Muscle of arm (tissue), 12 donors: ENCODE data around the gene TCAIM. TPM values are rescaled to one million over a fixed set of nuclear protein-coding genes. Genes with fewer than 3 reads are reported as not detected.
"Not testable (repeated sequence)": the region's sequence is repeated elsewhere in the genome, so short reads cannot be mapped to it uniquely, and the experiment has no call there.

Source experiments
- DNase-seq: peaks from one replicate; pipeline ENCODE4 v3.0.0-alpha.2; 2013
- polyA plus RNA-seq, 12 donors: library from polyadenylated mRNA; unstranded; fragments of 120-200 nt; gene quantifications; one replicate each; pipeline ENCODE4 v1.2.1, GENCODE V29; 2013; ENCODE audit not compliant: insufficient read length in 12 of 12

The TCAIM gene
- polyA plus RNA-seq, 12 donors = 23.8 to 51.5 (median 26.0) TPM; not detected in 1

GRCh38 chr3:44414517-44415090 is 76.0 kb downstream of the TCAIM start:
- DNase-seq = no peak

- DNase-seq = no peak
These were observed 76.9 kb downstream of the TCAIM start for GRCh38 chr3:44415421-44415820.

- no peak for DNase-seq
These were observed 77.8 kb downstream of the TCAIM start for GRCh38 chr3:44416031-44417030.

- not testable (repeated sequence) for DNase-seq
These were observed 79.6 kb downstream of the TCAIM start for GRCh38 chr3:44418118-44418517.

- no peak for DNase-seq
These were observed 80.0 kb downstream of the TCAIM start for GRCh38 chr3:44418549-44418948.

GRCh38 chr3:44419116-44419922 is 80.8 kb downstream of the TCAIM start:
- DNase-seq = no peak

GRCh38 chr3:44419923-44420650 is 81.5 kb downstream of the TCAIM start:
- no peak for DNase-seq

- no peak for DNase-seq
These were observed 82.1 kb downstream of the TCAIM start for GRCh38 chr3:44420676-44421075.

GRCh38 chr3:44421280-44421679 is 82.7 kb downstream of the TCAIM start:
- no peak for DNase-seq

- DNase-seq = no peak
These were observed 86.2 kb downstream of the TCAIM start for GRCh38 chr3:44424758-44425157.

- no peak for DNase-seq
These were observed 89.1 kb downstream of the TCAIM start for GRCh38 chr3:44427683-44428082.

- DNase-seq = no peak
These were observed 90.3 kb downstream of the TCAIM start for GRCh38 chr3:44428910-44429309.

- no peak for DNase-seq
These were observed 90.9 kb downstream of the TCAIM start for GRCh38 chr3:44429459-44429858.

- no peak for DNase-seq
These were observed 91.9 kb downstream of the TCAIM start for GRCh38 chr3:44430466-44430865.

GRCh38 chr3:44434834-44435510 is 96.4 kb downstream of the TCAIM start:
- DNase-seq = no peak

GRCh38 chr3:44436181-44436580 is 97.6 kb downstream of the TCAIM start:
- no peak for DNase-seq

- DNase-seq = no peak
These were observed 99.2 kb downstream of the TCAIM start for GRCh38 chr3:44437800-44438199.

- peak; percentile 42 for DNase-seq
These were observed 101.1 kb downstream of the TCAIM start for GRCh38 chr3:44439499-44440295.

- DNase-seq = no peak
These were observed 104.2 kb downstream of the TCAIM start for GRCh38 chr3:44442596-44443309.
